ENCODE data around the gene ARCN1. TPM values are rescaled to one million over a fixed set of nuclear protein-coding genes. Genes with fewer than 3 reads are reported as not detected.

ARCN1 gene
- polyA plus RNA-seq, 1 donor from 2014 or later = 67.2 TPM

GRCh38 chr11:118596224-118597146 lies 24.3 kb downstream of the ARCN1 start:
- no peak overlapping the region for H2AFZ ChIP-seq (ENCODE audit: low read depth, low read length)
- no peaks in the 10 kb centered on the region for H3K9me3 ChIP-seq (ENCODE audit: low read length)
- H3F3A ChIP-seq (ENCODE audit: insufficient read depth, low read length, poor library complexity, severe bottlenecking) = no peaks in the 10 kb centered on the region
- no peaks in the 10 kb centered on the region for H3K36me3 ChIP-seq (ENCODE audit: insufficient read depth, low read length)
- H3K4me3 ChIP-seq (ENCODE audit: low read length) = no peak overlapping the region
- no peaks in the 10 kb centered on the region for H4K20me1 ChIP-seq (ENCODE audit: insufficient read depth)
- no peaks in the 10 kb centered on the region for H3K9me2 ChIP-seq (ENCODE audit: insufficient read depth, low read length)
- H3K4me2 ChIP-seq (ENCODE audit: low read length) = no peak overlapping the region
- TF ChIP-seq SMC3 (conservative IDR thresholded peaks at IDR 0.05; ENCODE audit: poor library complexity) (no peak), MXI1 (conservative IDR thresholded peaks at IDR 0.05; ENCODE audit: poor library complexity, severe bottlenecking) (no peak), TAF1 (IDR thresholded peaks at IDR 0.05; ENCODE audit: low read depth) (no peak), REST (IDR thresholded peaks at IDR 0.05; ENCODE audit: borderline replicate concordance) (no peak), EP300 (conservative IDR thresholded peaks at IDR 0.05; ENCODE audit: poor library complexity, severe bottlenecking) (no peak), RAD21 (conservative IDR thresholded peaks at IDR 0.05) (no peak), CTCF (IDR thresholded peaks at IDR 0.05; ENCODE audit: poor library complexity, severe bottlenecking) (no peak), EZH2 (IDR thresholded peaks at IDR 0.05; ENCODE audit: borderline replicate concordance, insufficient read depth, low read length, poor library complexity, severe bottlenecking) (no peak), POLR2AphosphoS5 (IDR thresholded peaks at IDR 0.05) (no peak)
- H3K27me3 ChIP-seq (ENCODE audit: insufficient read depth, low read depth, low read length) = no peaks in the 10 kb centered on the region
- no peaks in the 10 kb centered on the region for H3K79me2 ChIP-seq (replicated peaks; ENCODE audit: insufficient read depth, low read length)
- no peak overlapping the region for H3K27ac ChIP-seq (ENCODE audit: low read length)
- no peak overlapping the region for H3K9ac ChIP-seq (ENCODE audit: low read length)

- no peaks in the 10 kb centered on the region for H3F3A ChIP-seq (ENCODE audit: insufficient read depth, low read length, poor library complexity, severe bottlenecking)
- H3K27me3 ChIP-seq (ENCODE audit: insufficient read depth, low read depth, low read length) = no peaks in the 10 kb centered on the region
- H3K9me3 ChIP-seq (ENCODE audit: low read length) = no peaks in the 10 kb centered on the region
- TF ChIP-seq EP300 (conservative IDR thresholded peaks at IDR 0.05; ENCODE audit: poor library complexity, severe bottlenecking) = no peak
- no peak for TF ChIP-seq REST (IDR thresholded peaks at IDR 0.05; ENCODE audit: borderline replicate concordance)
- TF ChIP-seq RAD21 (conservative IDR thresholded peaks at IDR 0.05) = no peak
- no peak for TF ChIP-seq MXI1 (conservative IDR thresholded peaks at IDR 0.05; ENCODE audit: poor library complexity, severe bottlenecking)
- TF ChIP-seq POLR2AphosphoS5 (IDR thresholded peaks at IDR 0.05) = no peak
- H3K79me2 ChIP-seq (replicated peaks; ENCODE audit: insufficient read depth, low read length) = no peaks in the 10 kb centered on the region
- no peak overlapping the region for H3K27ac ChIP-seq (ENCODE audit: low read length)
- H3K4me2 ChIP-seq (ENCODE audit: low read length) = no peak overlapping the region
- H2AFZ ChIP-seq (ENCODE audit: low read depth, low read length) = no peak overlapping the region
- H3K36me3 ChIP-seq (ENCODE audit: insufficient read depth, low read length) = peaks cover 6% of the 10 kb centered on the region
- H3K9me2 ChIP-seq (ENCODE audit: insufficient read depth, low read length) = no peaks in the 10 kb centered on the region
- H4K20me1 ChIP-seq (ENCODE audit: insufficient read depth) = no peaks in the 10 kb centered on the region
- H3K4me3 ChIP-seq (ENCODE audit: low read length) = no peak overlapping the region
- H3K9ac ChIP-seq (ENCODE audit: low read length) = no peak overlapping the region
Measured at GRCh38 chr11:118597556-118597955, 25.3 kb downstream of the ARCN1 start.
